Measurements from ENCODE around the gene FOXR1. TPM values are rescaled to one million over a fixed set of nuclear protein-coding genes. Genes with fewer than 3 reads are reported as not detected.

The FOXR1 gene
- total and polyA plus RNA-seq, 2 of the 8 experiments (the other 6 are each of a cell fraction or from before 2014, with no cell fraction given) = not detected

DNA sequence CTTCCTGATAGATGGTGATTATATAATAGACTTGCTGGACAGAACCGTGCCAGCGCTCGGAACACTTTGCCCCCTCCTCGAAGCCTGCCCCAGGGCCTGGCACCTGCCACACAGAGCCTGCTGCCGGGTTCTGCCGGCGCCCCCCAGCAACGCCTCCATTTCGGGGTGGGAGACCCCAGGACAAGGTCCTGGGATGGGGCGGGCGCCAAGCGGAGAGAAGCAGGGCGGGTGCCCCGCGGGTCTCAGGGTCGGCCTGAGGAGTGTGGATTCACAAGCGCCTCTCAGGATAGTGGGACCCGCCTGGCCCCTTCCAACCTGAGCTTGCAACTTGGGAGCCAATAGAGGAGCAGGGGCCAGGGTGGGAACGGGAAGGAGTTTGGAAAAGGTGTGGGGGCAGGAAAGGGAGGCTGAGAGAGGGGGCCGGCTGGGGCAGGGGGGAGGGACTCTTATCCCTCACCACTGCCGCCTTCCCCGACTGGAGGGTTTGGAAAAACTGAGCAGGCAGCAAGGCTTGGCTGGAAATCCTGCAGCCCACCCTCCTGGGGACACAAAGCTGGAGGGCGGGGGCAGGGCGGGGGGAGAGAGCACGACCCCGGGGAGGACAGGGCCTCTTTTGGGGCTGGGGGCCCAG lies 42.6 kb upstream of the FOXR1 start:
- no peak overlapping the region for H2BK20ac ChIP-seq (ENCODE audit: low read length)
- peak overlapping the region; percentile 86 to 95 (median 88) for H3K4me3 ChIP-seq (ENCODE audit: extremely low read depth in 1 of 4, insufficient read depth in 2 of 4, low read depth in 3 of 4, low read length in 4 of 4)
- H3K56ac ChIP-seq (replicated peaks; ENCODE audit: insufficient read length, low read depth, low read length) = peak overlapping the region; percentile 72
- peak overlapping the region; percentile 95 for H2BK5ac ChIP-seq (ENCODE audit: low read depth, low read length)
- H3K23me2 ChIP-seq (ENCODE audit: low read depth, low read length) = peaks cover 13% of the 10 kb centered on the region
- peak overlapping the region; percentile 57 to 95 for H3K4me2 ChIP-seq (ENCODE audit: insufficient read depth in 1 of 2, low read depth in 2 of 2, low read length in 2 of 2)
- no peak overlapping the region for H3K4ac ChIP-seq (replicated peaks; ENCODE audit: insufficient read length, low read depth, low read length)
- peaks cover 12 to 14% of the 10 kb centered on the region in 2 experiments for H3K79me2 ChIP-seq (ENCODE audit: control insufficient read depth in 1 of 2, insufficient read depth in 2 of 2, low read length in 2 of 2)
- H2BK15ac ChIP-seq (ENCODE audit: low read length) = no peak overlapping the region
- H3K27me3 ChIP-seq (replicated peaks in 1 of 4; ENCODE audit: control insufficient read depth in 3 of 4, extremely low read depth in 1 of 4, insufficient read depth in 3 of 4, low read length in 3 of 4) = peaks cover 0 to 6% (median 0%) of the 10 kb centered on the region in 4 experiments; a peak in 3 of 7 replicates
- peaks cover 10% of the 10 kb centered on the region for H3K79me1 ChIP-seq (ENCODE audit: low read depth, low read length)
- no peak overlapping the region for H2BK12ac ChIP-seq (ENCODE audit: low read depth, low read length)
- no peak overlapping the region for H4K8ac ChIP-seq (ENCODE audit: extremely low read depth, insufficient read depth, low read length)
- 6% methylated on average over 16 of the region's 26 CpGs; no CpG with 5 or more reads in 1 of the 2 experiments for WGBS, 2 experiments (ENCODE audit: extremely low coverage in 1 of 2, insufficient coverage in 1 of 2, insufficient read length in 1 of 2, insufficient replicate concordance in 2 of 2, low coverage in 1 of 2, low lambda C conversion rate in 2 of 2, missing lambda C conversion rate in 1 of 2)
- ChIA-PET CTCF (ENCODE audit: partially characterized antibody) (interaction anchor here (0.7 to 7.3 kb wide), 17 partner anchors 8 to 334 kb away, joined by 3 to 100 read pairs (median 5); partner anchors contain the start of gene UPK2), POLR2A (ENCODE audit: partially characterized antibody) (interaction anchor here (0.6 to 3.4 kb wide), 8 partner anchors 11 to 394 kb away, joined by 3 to 12 read pairs (median 4); partner anchors contain the start of gene DDX6)
- H3K14ac ChIP-seq (ENCODE audit: insufficient read length) = no peak overlapping the region
- H2AFZ ChIP-seq (ENCODE audit: low read length) = no peak overlapping the region
- H3K4me1 ChIP-seq (replicated peaks in 1 of 4; ENCODE audit: control insufficient read depth in 3 of 4, insufficient read depth in 4 of 4, low read length in 3 of 4) = peaks cover 1 to 24% (median 13%) of the 10 kb centered on the region in 4 experiments
- H4K20me1 ChIP-seq (replicated peaks in 1 of 2; ENCODE audit: control insufficient read depth in 1 of 2, insufficient read depth in 2 of 2, low read length in 2 of 2) = peaks cover 6 to 12% of the 10 kb centered on the region in 2 experiments
- peak in 1 of 2 experiments; percentile 80 for DNase-seq (ENCODE audit: low read depth in 1 of 2, low spot score in 2 of 2)
- H3K23ac ChIP-seq (ENCODE audit: insufficient read length) = no peak overlapping the region
- no peak for FAIRE-seq
- H3K9ac ChIP-seq (replicated peaks in 1 of 4; ENCODE audit: extremely low read depth in 1 of 4, low read depth in 3 of 4, low read length in 3 of 4) = no peak overlapping the region
- H4K5ac ChIP-seq (ENCODE audit: insufficient read length, low read depth, low read length) = peak overlapping the region; percentile 84
- H3K36me3 ChIP-seq (ENCODE audit: control insufficient read depth in 2 of 4, insufficient read depth in 4 of 4, low read length in 3 of 4) = no peaks in the 10 kb centered on the region
- H2BK120ac ChIP-seq (replicated peaks; ENCODE audit: low read depth, low read length) = no peak overlapping the region
- no peak overlapping the region for H2AK5ac ChIP-seq (ENCODE audit: low read depth, low read length)
- peak overlapping the region; percentile 68 for H3K27ac ChIP-seq (ENCODE audit: low read depth, low read length)
- H3K9me3 ChIP-seq (ENCODE audit: insufficient read depth in 2 of 2, low read depth in 1 of 2, low read length in 1 of 2) = no peaks in the 10 kb centered on the region
- H3K18ac ChIP-seq (ENCODE audit: extremely low read depth, low read length) = no peak overlapping the region; the same call in 1 of the 2 replicates
- peak overlapping the region; percentile 75 for H4K91ac ChIP-seq (replicated peaks; ENCODE audit: insufficient read length, low read length)
- TF ChIP-seq SUZ12 (IDR thresholded peaks at IDR 0.05; ENCODE audit: low read length) (no peak), EZH2 (IDR thresholded peaks at IDR 0.05; ENCODE audit: low read depth, low read length, severe bottlenecking) (no peak), SIN3A (conservative IDR thresholded peaks at IDR 0.05 in 1 of 2, IDR thresholded peaks at IDR 0.05 in 1 of 2; ENCODE audit: low read depth in 1 of 2, low read length in 2 of 2) (no peak), SIRT6 (IDR thresholded peaks at IDR 0.05; ENCODE audit: low read length) (no peak)
- TF ChIP-seq, protein P1, sequence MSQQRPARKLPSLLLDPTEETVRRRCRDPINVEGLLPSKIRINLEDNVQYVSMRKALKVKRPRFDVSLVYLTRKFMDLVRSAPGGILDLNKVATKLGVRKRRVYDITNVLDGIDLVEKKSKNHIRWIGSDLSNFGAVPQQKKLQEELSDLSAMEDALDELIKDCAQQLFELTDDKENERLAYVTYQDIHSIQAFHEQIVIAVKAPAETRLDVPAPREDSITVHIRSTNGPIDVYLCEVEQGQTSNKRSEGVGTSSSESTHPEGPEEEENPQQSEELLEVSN (IDR thresholded peaks at IDR 0.05) = no peak

Data from H1 (cell line).